Prostate gland (tissue), 2 donors: Measurements from ENCODE around the gene SCFD2. TPM values are rescaled to one million over a fixed set of nuclear protein-coding genes. Genes with fewer than 3 reads are reported as not detected.

Experiments used
- DNase-seq: peaks from one replicate; pipeline ENCODE4 v3.0.0-alpha.2; 2019; ENCODE audit warnings: low spot score
- H3K27ac ChIP-seq, 2 donors: fragments of 200-600 bp; sonication (generic); 2 replicates each; pipeline ENCODE4 v1.5.1; 2017 to 2019
- H3K27me3 ChIP-seq: fragments of 200-600 bp; sonication (generic); replicated peaks from 2 replicates; pipeline ENCODE4 v1.5.1; 2019; ENCODE audit not compliant: insufficient read depth
- H3K36me3 ChIP-seq, 2 donors: fragments of 200-600 bp; sonication (generic); 1 replicate in 1 of 2; 2 replicates in 1 of 2; pipeline versions ENCODE4 v1.5.1 to v1.8.1; 2017 to 2019
- H3K4me1 ChIP-seq: fragments of 200-600 bp; sonication (generic); replicated peaks from 2 replicates; pipeline ENCODE4 v1.5.1; 2019
- H3K4me3 ChIP-seq, 2 donors: fragments of 200-600 bp; sonication (generic); 2 replicates each; pipeline ENCODE4 v1.5.1; 2017 to 2019
- H3K9me3 ChIP-seq: fragments of 200-600 bp; sonication (generic); 2 replicates; pipeline ENCODE4 v1.5.1; 2017
- CTCF ChIP-seq, 4 experiments: fragments of 200-600 bp in 2 of 4; fragments of 450-650 bp in 2 of 4; sonication (generic) in 2 of 4; IDR thresholded peaks; 1 replicate in 3 of 4; 2 replicates in 1 of 4; pipeline ENCODE4 v1.5.1; 2016 to 2019; ENCODE audit warnings: antibody characterized with exemption in 4 of 4, mild to moderate bottlenecking in 2 of 4, moderate library complexity in 2 of 4
- POLR2A ChIP-seq: fragments of 450-650 bp; IDR thresholded peaks from one replicate; pipeline ENCODE4 v1.6.1; 2016; ENCODE audit warnings: antibody characterized with exemption, mild to moderate bottlenecking
- POLR2AphosphoS5 ChIP-seq: sonication (generic); formaldehyde crosslinking; IDR thresholded peaks from one replicate; pipeline ENCODE4 v1.6.1; 2017; ENCODE audit warnings: antibody characterized with exemption
- WGBS: methylation state at CpG from one replicate; pipeline ENCODE4 v1.1.5; 2018; 5-methylcytosine and 5-hydroxymethylcytosine counted together
- intact Hi-C: fragments of 100-400 bp; cut with DNase I; formaldehyde crosslinking; loops from one replicate; pipeline ENCODE4 v1.14.2; 2022
- total RNA-seq, 2 donors: library from RNA; depleted of rRNA; stranded (reverse); fragments of >200 nt; gene quantifications; one replicate each; pipeline ENCODE4 v1.1.0, GENCODE V29; 2016

The SCFD2 gene
- total RNA-seq, 2 donors from 2014 or later, result 10.7 to 21.1 TPM

GRCh38 chr4:52915730-52916300 is 450.0 kb downstream of the SCFD2 start:
- intact Hi-C loops, result no loop called here
- no peaks in the 10 kb centered on the region for H3K27me3 ChIP-seq
- H3K27ac ChIP-seq, result no peak overlapping the region
- no peaks in the 10 kb centered on the region for H3K9me3 ChIP-seq
- WGBS, result 85% methylated on average over 6 of the region's 6 CpGs
- no peak for TF ChIP-seq POLR2AphosphoS5
- TF ChIP-seq POLR2A, result no peak
- no peak for TF ChIP-seq CTCF (IDR thresholded peaks at IDR 0.05)
- no peaks in the 10 kb centered on the region for H3K36me3 ChIP-seq
- peaks cover 3% of the 10 kb centered on the region for H3K4me1 ChIP-seq
- DNase-seq, result no peak
- H3K4me3 ChIP-seq, result no peak overlapping the region

GRCh38 chr4:52915191-52915590 is 450.7 kb downstream of the SCFD2 start:
- H3K27me3 ChIP-seq, result no peaks in the 10 kb centered on the region
- no peak for TF ChIP-seq POLR2AphosphoS5
- TF ChIP-seq POLR2A, result no peak
- TF ChIP-seq CTCF (IDR thresholded peaks at IDR 0.05), result no peak
- H3K9me3 ChIP-seq, result no peaks in the 10 kb centered on the region
- intact Hi-C loops, result no loop called here
- no peaks in the 10 kb centered on the region for H3K36me3 ChIP-seq
- DNase-seq, result no peak
- no peak overlapping the region for H3K4me3 ChIP-seq
- H3K27ac ChIP-seq, result no peak overlapping the region
- peaks cover 3% of the 10 kb centered on the region for H3K4me1 ChIP-seq

GRCh38 chr4:52914051-52914605 is 451.7 kb downstream of the SCFD2 start:
- intact Hi-C loops, result no loop called here
- TF ChIP-seq POLR2A (no peak), POLR2AphosphoS5 (no peak), CTCF (IDR thresholded peaks at IDR 0.05) (no peak)
- H3K36me3 ChIP-seq, result no peaks in the 10 kb centered on the region
- no peaks in the 10 kb centered on the region for H3K27me3 ChIP-seq
- H3K9me3 ChIP-seq, result no peaks in the 10 kb centered on the region
- no peak for DNase-seq
- 50% methylated on average over 3 of the region's 3 CpGs for WGBS
- peaks cover 3% of the 10 kb centered on the region for H3K4me1 ChIP-seq
- no peak overlapping the region for H3K27ac ChIP-seq
- H3K4me3 ChIP-seq, result no peak overlapping the region

GRCh38 chr4:52912608-52913007 is 453.3 kb downstream of the SCFD2 start:
- intact Hi-C loops, result no loop called here
- 82% methylated on average over 2 of the region's 2 CpGs for WGBS

More at GRCh38 chr4:52912608-52913007, 453.3 kb downstream of the SCFD2 start:
- Histone ChIP-seq H3K4me3 (no peak overlapping the region), H3K9me3 (no peaks in the 10 kb centered on the region), H3K36me3 (no peaks in the 10 kb centered on the region), H3K27ac (no peak overlapping the region), H3K27me3 (no peaks in the 10 kb centered on the region), H3K4me1 (peaks cover 3% of the 10 kb centered on the region)
- DNase-seq, result no peak
- TF ChIP-seq POLR2AphosphoS5 (no peak), CTCF (IDR thresholded peaks at IDR 0.05) (no peak), POLR2A (no peak)
